ENCODE data around the gene LDLRAD2.

LDLRAD2 gene

GRCh38 chr1:21870611-21871010 is 58.5 kb downstream of the LDLRAD2 start:
- no peak for DNase-seq
- in situ Hi-C loops (cut with MboI; ENCODE audit: low pct_unique_long_range_greater_than_20kb, low sequenced_read_pairs) = no loop called here

- in situ Hi-C loops (cut with MboI; ENCODE audit: low pct_unique_long_range_greater_than_20kb, low sequenced_read_pairs) = no loop called here
- no peak for DNase-seq
Measured at GRCh38 chr1:21871943-21872342, 59.9 kb downstream of the LDLRAD2 start.

- in situ Hi-C loops (cut with MboI; ENCODE audit: low pct_unique_long_range_greater_than_20kb, low sequenced_read_pairs) = no loop called here
- no peak for DNase-seq
Measured at GRCh38 chr1:21872445-21873079, 60.5 kb downstream of the LDLRAD2 start.

- in situ Hi-C loops (cut with MboI; ENCODE audit: low pct_unique_long_range_greater_than_20kb, low sequenced_read_pairs) = no loop called here
- DNase-seq = no peak
Measured at GRCh38 chr1:21873174-21873573, 61.1 kb downstream of the LDLRAD2 start.

- in situ Hi-C loops (cut with MboI; ENCODE audit: low pct_unique_long_range_greater_than_20kb, low sequenced_read_pairs) = no loop called here
- no peak for DNase-seq
Measured at GRCh38 chr1:21873761-21874160, 61.7 kb downstream of the LDLRAD2 start.

- in situ Hi-C loops (cut with MboI; ENCODE audit: low pct_unique_long_range_greater_than_20kb, low sequenced_read_pairs) = no loop called here
- no peak for DNase-seq
Measured at GRCh38 chr1:21874328-21874727, 62.3 kb downstream of the LDLRAD2 start.

Data from KBM-7 (cell line).